ENCODE data around the gene TCF20.
A peak's percentile ranks its signal among the peaks of the same experiment; 100 is the strongest.

Gene TCF20

GRCh38 chr22:42281706-42282251 lies 11.3 kb upstream of the TCF20 start:
- DNase-seq = no peak

GRCh38 chr22:42281284-42281683 lies 10.8 kb upstream of the TCF20 start:
- no peak for DNase-seq

- DNase-seq = no peak
Observed at GRCh38 chr22:42280836-42281235, 10.4 kb upstream of the TCF20 start.

- DNase-seq = no peak
Observed at GRCh38 chr22:42280140-42280539, 9.7 kb upstream of the TCF20 start.

- DNase-seq = no peak
Observed at GRCh38 chr22:42279425-42280020, 9.1 kb upstream of the TCF20 start.

- DNase-seq = no peak
Observed at GRCh38 chr22:42277988-42278776, 7.7 kb upstream of the TCF20 start.

- no peak for DNase-seq
Observed at GRCh38 chr22:42277232-42277753, 6.8 kb upstream of the TCF20 start.

- no peak for DNase-seq
Observed at GRCh38 chr22:42275970-42276369, 5.5 kb upstream of the TCF20 start.

GRCh38 chr22:42275176-42275575 lies 4.7 kb upstream of the TCF20 start:
- DNase-seq = no peak

GRCh38 chr22:42273855-42274451 lies 3.5 kb upstream of the TCF20 start:
- no peak for DNase-seq

- DNase-seq = no peak
Observed at GRCh38 chr22:42272431-42272999, 2.1 kb upstream of the TCF20 start.

GRCh38 chr22:42271906-42272305 lies 1.5 kb upstream of the TCF20 start:
- DNase-seq = no peak

GRCh38 chr22:42271191-42271813 lies 849 bp upstream of the TCF20 start:
- DNase-seq = no peak

GRCh38 chr22:42270176-42270509 lies 310 bp downstream of the TCF20 start:
- DNase-seq = peak; percentile 25

- DNase-seq = peak; percentile 62
Observed at GRCh38 chr22:42269432-42270175, 849 bp downstream of the TCF20 start.

GRCh38 chr22:42268852-42269410 lies 1.5 kb downstream of the TCF20 start:
- no peak for DNase-seq

GRCh38 chr22:42265321-42265720 lies 5.1 kb downstream of the TCF20 start:
- no peak for DNase-seq

- DNase-seq = no peak
Observed at GRCh38 chr22:42263944-42264343, 6.5 kb downstream of the TCF20 start.

GRCh38 chr22:42262964-42263363 lies 7.5 kb downstream of the TCF20 start:
- no peak for DNase-seq

GRCh38 chr22:42261296-42261695 lies 9.2 kb downstream of the TCF20 start:
- no peak for DNase-seq

GRCh38 chr22:42258126-42258525 lies 12.3 kb downstream of the TCF20 start:
- DNase-seq = no peak

- no peak for DNase-seq
Observed at GRCh38 chr22:42257386-42257785, 13.1 kb downstream of the TCF20 start.
